SK-N-SH (cell line): ENCODE measurements around the gene TADA2B. TPM values are rescaled to one million over a fixed set of nuclear protein-coding genes. Genes with fewer than 3 reads are reported as not detected.

Source experiments
- CTCF ChIA-PET: fragments of 300-600, 350-600 bp; formaldehyde crosslinking; extraction: SDS; loops from one replicate; lab custom pipeline; 2021; lab: Yijun Ruan, JAX
- POLR2A ChIA-PET: fragments of 350-600 bp; sonication (Branson Sonifier 250); formaldehyde crosslinking; extraction: SDS; loops from one replicate; lab custom pipeline; 2020; ENCODE audit warnings: antibody characterized with exemption, inconsistent platforms; lab: Yijun Ruan, JAX
- DNase-seq: peaks from one replicate; pipeline ENCODE4 v3.0.0; 2012
- H2AFZ ChIP-seq: fragments of 200-600 bp; sonication (generic); 2 replicates; pipeline ENCODE4 v1.8.1; 2016; ENCODE audit warnings: antibody characterized with exemption, mild to moderate bottlenecking, low read depth
- H3F3A ChIP-seq: fragments of 200-600 bp; sonication (generic); replicated peaks from 2 replicates; pipeline ENCODE3; 2016; ENCODE audit warnings: antibody characterized with exemption, mild to moderate bottlenecking; ENCODE audit not compliant: insufficient read depth
- H3K27ac ChIP-seq, 2 experiments: fragments of 200-500 bp in 1 of 2; fragments of 200-600 bp in 1 of 2; sonication (Bioruptor generic) in 1 of 2; sonication (generic), shearing (Covaris generic) in 1 of 2; 2 replicates each; pipeline versions ENCODE4 v1.5.1 to v1.6.1; 2014 to 2016; ENCODE audit warnings: low read depth in 2 of 2, inconsistent platforms in 1 of 2, low read length in 1 of 2, mild to moderate bottlenecking in 1 of 2, mixed read lengths in 1 of 2
- H3K27me3 ChIP-seq: fragments of 200-600 bp; sonication (generic), shearing (Covaris generic); 2 replicates; pipeline ENCODE4 v1.6.1; 2016; ENCODE audit warnings: mixed run types; ENCODE audit not compliant: insufficient read depth
- H3K36me3 ChIP-seq, 2 experiments: fragments of 200-500 bp in 1 of 2; fragments of 200-600 bp in 1 of 2; sonication (Bioruptor generic) in 1 of 2; sonication (generic) in 1 of 2; replicated peaks in 1 of 2; 2 replicates each; pipeline versions ENCODE3 to v1.5.1; 2014 to 2016; ENCODE audit warnings: low read length in 1 of 2, mild to moderate bottlenecking in 1 of 2; ENCODE audit not compliant: insufficient read depth in 2 of 2, control insufficient read depth in 1 of 2
- H3K4me1 ChIP-seq, 2 experiments: fragments of 200-500 bp in 1 of 2; fragments of 200-600 bp in 1 of 2; sonication (Bioruptor generic) in 1 of 2; sonication (generic), shearing (Covaris generic) in 1 of 2; 2 replicates each; pipeline versions ENCODE4 v1.5.1 to v1.6.1; 2014 to 2016; ENCODE audit warnings: low read depth in 1 of 2, low read length in 1 of 2, mixed run types in 1 of 2; ENCODE audit not compliant: insufficient read depth in 2 of 2, control insufficient read depth in 1 of 2
- H3K4me2 ChIP-seq: fragments of 200-600 bp; sonication (generic), shearing (Covaris generic); 2 replicates; pipeline ENCODE4 v1.6.1; 2017; ENCODE audit warnings: mixed run types
- H3K4me3 ChIP-seq, 2 experiments: fragments of 200-500 bp in 1 of 2; fragments of 200-600 bp in 1 of 2; sonication (Bioruptor generic) in 1 of 2; sonication (generic), shearing (Covaris generic) in 1 of 2; 2 replicates each; pipeline versions ENCODE4 v1.5.1 to v1.8.1; 2014 to 2016; ENCODE audit warnings: low read depth in 2 of 2, inconsistent platforms in 1 of 2, low read length in 1 of 2, mild to moderate bottlenecking in 1 of 2, mixed read lengths in 1 of 2, moderate library complexity in 1 of 2
- H3K79me2 ChIP-seq: fragments of 200-600 bp; sonication (generic); 2 replicates; pipeline ENCODE4 v1.8.1; 2017; ENCODE audit warnings: mild to moderate bottlenecking; ENCODE audit not compliant: insufficient read depth
- H3K9ac ChIP-seq: fragments of 200-600 bp; sonication (generic); 2 replicates; pipeline ENCODE4 v1.6.1; 2017; ENCODE audit warnings: mixed run types
- H3K9me2 ChIP-seq: fragments of 200-600 bp; sonication (generic); 2 replicates; pipeline ENCODE4 v1.6.1; 2017; ENCODE audit warnings: mixed run types
- H3K9me3 ChIP-seq: fragments of 200-600 bp; sonication (generic); 2 replicates; pipeline ENCODE4 v1.6.1; 2017; ENCODE audit warnings: mixed run types, mild to moderate bottlenecking, moderate library complexity
- H4K20me1 ChIP-seq: fragments of 200-600 bp; sonication (generic); 2 replicates; pipeline ENCODE4 v1.6.1; 2017; ENCODE audit warnings: mild to moderate bottlenecking, mixed run types; ENCODE audit not compliant: insufficient read depth
- CTCF ChIP-seq: fragments of 200-600 bp; sonication (generic); IDR thresholded peaks from 2 replicates; pipeline ENCODE4 v1.6.1; 2017; ENCODE audit warnings: antibody characterized with exemption, mild to moderate bottlenecking, moderate library complexity
- ELF1 ChIP-seq: IDR thresholded peaks from 2 replicates; pipeline ENCODE4 v1.4.0; 2012
- EP300 ChIP-seq, 2 experiments: IDR thresholded peaks; 2 replicates each; pipeline versions ENCODE4 v1.4.0 to v1.6.1; 2012; ENCODE audit warnings: borderline replicate concordance in 1 of 2, low read depth in 1 of 2, low read length in 1 of 2
- EZH2phosphoT487 ChIP-seq: fragments of 200-600 bp; sonication (generic); IDR thresholded peaks from 2 replicates; pipeline ENCODE4 v1.6.1; 2017; ENCODE audit warnings: low read depth, mixed run types, mild to moderate bottlenecking, antibody characterized with exemption, moderate library complexity, borderline replicate concordance
- GABPA ChIP-seq: IDR thresholded peaks from 2 replicates; pipeline ENCODE4 v1.4.0; 2012; ENCODE audit warnings: low read depth, mild to moderate bottlenecking
- IRF3 ChIP-seq: fragments of 150-350 bp; IDR thresholded peaks from 2 replicates; pipeline ENCODE4 v1.6.1; 2016; ENCODE audit warnings: mild to moderate bottlenecking, low read depth, low read length
- MAX ChIP-seq: IDR thresholded peaks from 2 replicates; pipeline ENCODE4 v1.4.0; 2012; ENCODE audit warnings: low read depth
- MEF2A ChIP-seq: IDR thresholded peaks from 2 replicates; pipeline ENCODE4 v1.4.0; 2012; ENCODE audit warnings: low read depth, borderline replicate concordance
- NFIC ChIP-seq: IDR thresholded peaks from 2 replicates; pipeline ENCODE4 v1.4.0; 2012; ENCODE audit warnings: borderline replicate concordance
- NRF1 ChIP-seq: IDR thresholded peaks from 2 replicates; pipeline ENCODE4 v1.6.1; 2012; ENCODE audit warnings: low read depth, mild to moderate bottlenecking, low read length
- PBX3 ChIP-seq: IDR thresholded peaks from 2 replicates; pipeline ENCODE4; 2012
- RAD21 ChIP-seq: IDR thresholded peaks from 2 replicates; pipeline ENCODE4 v1.6.1; 2012; ENCODE audit warnings: mild to moderate bottlenecking, low read length
- RXRA ChIP-seq: IDR thresholded peaks from 2 replicates; pipeline ENCODE4 v1.4.0; 2012; ENCODE audit warnings: low read depth, mild to moderate bottlenecking, borderline replicate concordance
- SIN3A ChIP-seq: IDR thresholded peaks from 2 replicates; pipeline ENCODE4 v1.6.1; 2012; ENCODE audit warnings: low read depth, mild to moderate bottlenecking, low read length, moderate library complexity, borderline replicate concordance
- TCF12 ChIP-seq: IDR thresholded peaks from 2 replicates; pipeline ENCODE4 v1.4.0; 2012
- TEAD4 ChIP-seq: IDR thresholded peaks from 2 replicates; pipeline ENCODE4 v1.4.0; 2012; ENCODE audit warnings: mild to moderate bottlenecking, borderline replicate concordance; ENCODE audit not compliant: insufficient read depth
- YY1 ChIP-seq: IDR thresholded peaks from 2 replicates; pipeline ENCODE4 v1.4.0; 2012; ENCODE audit warnings: low read depth, mild to moderate bottlenecking
- WGBS: methylation state at CpG from one replicate; pipeline ENCODE4 v1.1.6; 2017; ENCODE audit warnings: low lambda C conversion rate; 5-methylcytosine and 5-hydroxymethylcytosine counted together
- polyA plus RNA-seq, 3 experiments: library from polyadenylated mRNA; depleted of rRNA; stranded (reverse); fragments of >200 nt; gene quantifications; 2 replicates each; pipeline ENCODE4 v1.2.3, GENCODE V29; 2012

TADA2B gene
- polyA plus RNA-seq, 1 of the 3 experiments (the other 2 are of a cell fraction), result 8.0 TPM

GRCh38 chr4:7103031-7103606, 59.9 kb downstream of the TADA2B start (continued):
- TF ChIP-seq PBX3 (peak; percentile 76), EP300 (IDR thresholded peaks at IDR 0.05; ENCODE audit: borderline replicate concordance in 1 of 2, low read depth in 1 of 2, low read length in 1 of 2) (no peak), MEF2A (no peak), RAD21 (peak; percentile 5; the same call in 1 of the 2 replicates), RXRA (no peak), GABPA (no peak), TCF12 (no peak), SIN3A (no peak), YY1 (peak; percentile 80), NRF1 (no peak), CTCF (no peak; the same call in 1 of the 2 replicates), EZH2phosphoT487 (no peak), MAX (no peak), NFIC (peak; percentile 34; the same call in 1 of the 2 replicates)

GRCh38 chr4:7103607-7104365, 60.6 kb downstream of the TADA2B start:
- WGBS, result 47% methylated on average over 13 of the region's 21 CpGs
- H3K9ac ChIP-seq, result no peak overlapping the region
- ChIA-PET POLR2A (interaction anchor here (0.6 kb wide), 1 partner anchor 194 kb away, joined by 3 read pairs; the partner anchor contains the start of gene TBC1D14), CTCF (interaction anchor here (0.9 to 2.8 kb wide), 6 partner anchors 29 to 129 kb away, joined by 3 to 13 read pairs (median 6); partner anchors contain the start of gene SORCS2)
- H3K4me2 ChIP-seq, result peak overlapping the region; percentile 98
- H3K27me3 ChIP-seq, result no peaks in the 10 kb centered on the region
- H2AFZ ChIP-seq, result peak overlapping the region; percentile 76; the same call in 1 of the 2 replicates
- TF ChIP-seq IRF3 (no peak), EP300 (IDR thresholded peaks at IDR 0.05; ENCODE audit: borderline replicate concordance in 1 of 2, low read depth in 1 of 2, low read length in 1 of 2) (no peak), PBX3 (no peak), ELF1 (no peak), GABPA (no peak), MEF2A (no peak), TEAD4 (no peak)
- no peaks in the 10 kb centered on the region for H3K9me3 ChIP-seq
- H4K20me1 ChIP-seq, result no peaks in the 10 kb centered on the region
- H3F3A ChIP-seq, result no peaks in the 10 kb centered on the region
- H3K27ac ChIP-seq, result no peak overlapping the region
- peaks cover 7 to 21% of the 10 kb centered on the region in 2 experiments; a peak in 2 of 4 replicates for H3K4me1 ChIP-seq
- H3K9me2 ChIP-seq, result no peaks in the 10 kb centered on the region
- peak overlapping the region; percentile 36 to 82; a peak in 3 of 4 replicates for H3K4me3 ChIP-seq
- no peaks in the 10 kb centered on the region for H3K36me3 ChIP-seq
- no peaks in the 10 kb centered on the region for H3K79me2 ChIP-seq
- peak; percentile 62 for DNase-seq
